Measurements from ENCODE around the gene WSCD2.

The WSCD2 gene

GRCh38 chr12:108162207-108162606, 33.1 kb downstream of the WSCD2 start:
- no peak for DNase-seq (ENCODE audit: low read depth in 3 of 3)

- DNase-seq (ENCODE audit: low read depth in 3 of 3): no peak
Observed at GRCh38 chr12:108166505-108166904, 37.4 kb downstream of the WSCD2 start.

- DNase-seq (ENCODE audit: low read depth in 3 of 3): no peak
Observed at GRCh38 chr12:108167974-108168373, 38.9 kb downstream of the WSCD2 start.

- DNase-seq (ENCODE audit: low read depth in 3 of 3): no peak
Observed at GRCh38 chr12:108169708-108170107, 40.6 kb downstream of the WSCD2 start.

- no peak for DNase-seq (ENCODE audit: low read depth in 3 of 3)
Observed at GRCh38 chr12:108170164-108170563, 41.1 kb downstream of the WSCD2 start.

GRCh38 chr12:108172033-108172432, 42.9 kb downstream of the WSCD2 start:
- DNase-seq (ENCODE audit: low read depth in 3 of 3): no peak

GRCh38 chr12:108173160-108173559, 44.1 kb downstream of the WSCD2 start:
- no peak for DNase-seq (ENCODE audit: low read depth in 3 of 3)

GRCh38 chr12:108173892-108174291, 44.8 kb downstream of the WSCD2 start:
- no peak for DNase-seq (ENCODE audit: low read depth in 3 of 3)

GRCh38 chr12:108174641-108175040, 45.6 kb downstream of the WSCD2 start:
- DNase-seq (ENCODE audit: low read depth in 3 of 3): no peak

GRCh38 chr12:108175310-108175709, 46.2 kb downstream of the WSCD2 start:
- DNase-seq (ENCODE audit: low read depth in 3 of 3): no peak

- DNase-seq (ENCODE audit: low read depth in 3 of 3): no peak
Observed at GRCh38 chr12:108176292-108176691, 47.2 kb downstream of the WSCD2 start.

GRCh38 chr12:108177131-108177530, 48.0 kb downstream of the WSCD2 start:
- DNase-seq (ENCODE audit: low read depth in 3 of 3): no peak

- no peak for DNase-seq (ENCODE audit: low read depth in 3 of 3)
Observed at GRCh38 chr12:108179305-108179704, 50.2 kb downstream of the WSCD2 start.

GRCh38 chr12:108180255-108181094, 51.4 kb downstream of the WSCD2 start:
- no peak for DNase-seq (ENCODE audit: low read depth in 3 of 3)

- DNase-seq (ENCODE audit: low read depth in 3 of 3): no peak
Observed at GRCh38 chr12:108181095-108181454, 52.0 kb downstream of the WSCD2 start.

GRCh38 chr12:108182096-108182495, 53.0 kb downstream of the WSCD2 start:
- no peak for DNase-seq (ENCODE audit: low read depth in 3 of 3)

- no peak for DNase-seq (ENCODE audit: low read depth in 3 of 3)
Observed at GRCh38 chr12:108185002-108185401, 55.9 kb downstream of the WSCD2 start.

- DNase-seq (ENCODE audit: low read depth in 3 of 3): no peak
Observed at GRCh38 chr12:108187831-108188230, 58.7 kb downstream of the WSCD2 start.

GRCh38 chr12:108190529-108190928, 61.4 kb downstream of the WSCD2 start:
- no peak for DNase-seq (ENCODE audit: low read depth in 3 of 3)

GRCh38 chr12:108191086-108191485, 62.0 kb downstream of the WSCD2 start:
- DNase-seq (ENCODE audit: low read depth in 3 of 3): no peak

GRCh38 chr12:108191938-108192337, 62.9 kb downstream of the WSCD2 start:
- no peak for DNase-seq (ENCODE audit: low read depth in 3 of 3)

- no peak for DNase-seq (ENCODE audit: low read depth in 3 of 3)
Observed at GRCh38 chr12:108193493-108193892, 64.4 kb downstream of the WSCD2 start.

GRCh38 chr12:108193917-108194316, 64.8 kb downstream of the WSCD2 start:
- DNase-seq (ENCODE audit: low read depth in 3 of 3): no peak

GRCh38 chr12:108194585-108194984, 65.5 kb downstream of the WSCD2 start:
- DNase-seq (ENCODE audit: low read depth in 3 of 3): no peak

Measured in stimulated activated CD4-positive, alpha-beta T cell treated with anti-CD3 and anti-CD28 coated beads, TNF-alpha, amount 100 ng/mL, for 4 hours (primary cell).